ENCODE measurements around the gene AMTN. TPM values are rescaled to one million over a fixed set of nuclear protein-coding genes. Genes with fewer than 3 reads are reported as not detected.

Gene AMTN
- total RNA-seq, 1 donor from 2014 or later = not detected

- no peak for TF ChIP-seq CTCF (conservative IDR thresholded peaks at IDR 0.05; ENCODE audit: low read depth, low read length)
- DNase-seq (ENCODE audit: low read depth) = no peak
- H3K4me3 ChIP-seq (ENCODE audit: low read depth, low read length) = no peak overlapping the region
Observed at GRCh38 chr4:70577220-70577927, 59.0 kb downstream of the AMTN start.

- DNase-seq (ENCODE audit: low read depth) = no peak
- no peak for TF ChIP-seq CTCF (conservative IDR thresholded peaks at IDR 0.05; ENCODE audit: low read depth, low read length)
- no peak overlapping the region for H3K4me3 ChIP-seq (ENCODE audit: low read depth, low read length)
Observed at GRCh38 chr4:70581980-70582379, 63.6 kb downstream of the AMTN start.

Other genes starting within 250 kb of the AMTN start
- gene CABS1, start 183.6 kb upstream of the AMTN start, total RNA-seq = not detected in 2 replicates
- not detected in 2 replicates for gene SMR3A, start 157.8 kb upstream of the AMTN start, total RNA-seq
- not detected in 2 replicates for gene SMR3B, start 135.4 kb upstream of the AMTN start, total RNA-seq
- not detected in 2 replicates for gene OPRPN, start 120.6 kb upstream of the AMTN start, total RNA-seq
- gene MUC7, start 46.4 kb upstream of the AMTN start, total RNA-seq = not detected in 2 replicates
- gene AMBN, start 73.7 kb downstream of the AMTN start, total RNA-seq = not detected in 2 replicates
- gene ENAM, start 110.2 kb downstream of the AMTN start, total RNA-seq = 0.14 and 0.23 TPM in 2 replicates
- 0.29 TPM in 1 of 2 replicates, not detected in the other for gene JCHAIN, start 147.9 kb downstream of the AMTN start, total RNA-seq
- 28.0 and 29.0 TPM in 2 replicates for gene UTP3, start 170.0 kb downstream of the AMTN start, total RNA-seq
- gene RUFY3, start 203.4 kb downstream of the AMTN start, total RNA-seq = 22.9 and 24.9 TPM in 2 replicates

Data from epithelial cell of proximal tubule (primary cell).